K562 (cell line): Measurements from ENCODE around the gene RBM28. TPM values are rescaled to one million over a fixed set of nuclear protein-coding genes. Genes with fewer than 3 reads are reported as not detected.

Source experiments
- ATAC-seq: fragments of 200-7000 bp; cut with Tn5 transposase; 3 replicates; pipeline ENCODE4 v1.9.1; 2020; ENCODE audit warnings: moderate library complexity
- BruUV-seq: library from RNA; stranded (reverse); fragments of 400-500 nt; replicated peaks from 2 replicates; lab custom pipeline; 2021; lab: Mats Ljungman, UMichigan
- CTCF ChIA-PET: fragments of 300-600 bp; formaldehyde crosslinking; extraction: SDS; loops from one replicate; lab custom pipeline; 2021; ENCODE audit warnings: low intra/inter-chr PET ratio; lab: Yijun Ruan, JAX
- POLR2A ChIA-PET: fragments of 300-600, 350-650 bp; sonication (Branson Sonifier 250); formaldehyde crosslinking; extraction: SDS; loops from one replicate; lab custom pipeline; 2021; ENCODE audit warnings: antibody characterized with exemption, inconsistent platforms; lab: Yijun Ruan, JAX
- DNase-seq, 4 experiments: peaks; one replicate each; pipeline versions ENCODE4 v3.0.0 to v3.0.0-alpha.2; 2011 to 2018; ENCODE audit warnings: low spot score in 3 of 4, mixed read lengths in 3 of 4; ENCODE audit errors: extremely low read depth in 1 of 4
- FAIRE-seq: peaks from 2 replicates; lab custom pipeline; 2011; peaks lifted over from hg19 to GRCh38; lab: Jason Lieb, UNC
- H2AFZ ChIP-seq: 2 replicates; pipeline ENCODE4 v1.6.0; 2011; ENCODE audit warnings: low read depth, low read length, control low read depth, inconsistent platforms
- H3K27ac ChIP-seq: fragments of 200-600 bp; 3 replicates; pipeline ENCODE4 v1.8.0; 2011; ENCODE audit warnings: low read depth, mild to moderate bottlenecking, control low read depth, inconsistent platforms, low read length, moderate library complexity, mixed read lengths; ENCODE audit errors: extremely low read depth
- H3K27me3 ChIP-seq, 2 experiments: fragments of 300-600 bp in 1 of 2; 2 replicates in 1 of 2; 3 replicates in 1 of 2; pipeline versions ENCODE4 v1.6.0 to v1.8.0; 2011; ENCODE audit warnings: inconsistent platforms in 2 of 2, low read length in 2 of 2, mild to moderate bottlenecking in 1 of 2, mixed read lengths in 1 of 2, moderate library complexity in 1 of 2; ENCODE audit not compliant: control insufficient read depth in 2 of 2, insufficient read depth in 2 of 2
- H3K36me3 ChIP-seq: fragments of 300-600 bp; 3 replicates; pipeline ENCODE4 v1.8.0; 2011; ENCODE audit warnings: mild to moderate bottlenecking, low read length, inconsistent platforms; ENCODE audit not compliant: control insufficient read depth, insufficient read depth
- H3K4me1 ChIP-seq, 2 experiments: fragments of 200-600 bp in 1 of 2; replicated peaks in 1 of 2; 2 replicates in 1 of 2; 3 replicates in 1 of 2; pipeline versions ENCODE4 v1.5.1 to v1.8.0; 2011; ENCODE audit warnings: inconsistent platforms in 2 of 2, low read length in 2 of 2, mild to moderate bottlenecking in 1 of 2, mixed read lengths in 1 of 2, moderate library complexity in 1 of 2; ENCODE audit not compliant: control insufficient read depth in 2 of 2, insufficient read depth in 2 of 2
- H3K4me2 ChIP-seq: 2 replicates; pipeline ENCODE4 v1.6.1; 2011; ENCODE audit warnings: low read length, control low read depth, inconsistent platforms, mixed read lengths; ENCODE audit not compliant: insufficient read depth
- H3K4me3 ChIP-seq: fragments of 200-600 bp; sonication (generic), shearing (Covaris generic); 2 replicates; pipeline ENCODE4 v1.5.1; 2016; ENCODE audit warnings: control low read depth, inconsistent platforms
- H3K79me2 ChIP-seq: fragments of 200-600 bp; 3 replicates; pipeline ENCODE4 v1.8.0; 2011; ENCODE audit warnings: low read length, inconsistent platforms; ENCODE audit not compliant: control insufficient read depth, insufficient read depth
- H3K9ac ChIP-seq, 2 experiments: 2 replicates each; pipeline versions ENCODE4 v1.6.0 to v1.6.1; 2011; ENCODE audit warnings: low read depth in 2 of 2, low read length in 2 of 2, control low read depth in 1 of 2, inconsistent platforms in 1 of 2, mild to moderate bottlenecking in 1 of 2, mixed read lengths in 1 of 2; ENCODE audit not compliant: insufficient read depth in 1 of 2
- H3K9me1 ChIP-seq: one replicate; pipeline ENCODE4 v1.6.0; 2011; ENCODE audit warnings: inconsistent platforms, mild to moderate bottlenecking, low read length, moderate library complexity; ENCODE audit not compliant: control insufficient read depth, insufficient read depth
- H3K9me3 ChIP-seq: replicated peaks from 2 replicates; pipeline ENCODE4 v1.5.1; 2011; ENCODE audit warnings: low read depth, low read length, inconsistent platforms; ENCODE audit not compliant: control insufficient read depth, insufficient read depth
- H4K20me1 ChIP-seq: replicated peaks from 2 replicates; pipeline ENCODE4 v1.6.1; 2011; ENCODE audit warnings: low read length, inconsistent platforms, mixed read lengths; ENCODE audit not compliant: control insufficient read depth, insufficient read depth
- SREBF1 ChIP-seq: fragments of 150-350 bp; IDR thresholded peaks from 2 replicates; pipeline ENCODE4 v1.6.1; 2014; ENCODE audit warnings: antibody characterized with exemption, low read depth, low read length, borderline replicate concordance
- ZNF512 ChIP-seq: IDR thresholded peaks from 2 replicates; pipeline ENCODE4 v1.6.1; 2016; ENCODE audit warnings: missing genetic modification characterization, missing compliant biosample characterization
- WGBS: fragments of 100-300 bp; shearing (Covaris generic); methylation state at CpG from one replicate; pipeline ENCODE4 v1.1.6; 2016; ENCODE audit warnings: low coverage, mixed read lengths; ENCODE audit not compliant: insufficient coverage; ENCODE audit errors: missing lambda C conversion rate; 5-methylcytosine and 5-hydroxymethylcytosine counted together
- in situ Hi-C: fragments of 300-500 bp; cut with MboI; formaldehyde crosslinking; loops from 4 replicates; pipeline ENCODE4 v1.15.0; 2018; ENCODE audit warnings: inconsistent platforms, mixed read lengths
- intact Hi-C: fragments of 100-400 bp; cut with micrococcal nuclease; formaldehyde crosslinking; loops from 2 replicates; pipeline ENCODE4 v1.14.2; 2022
- polyA plus RNA-seq, 8 experiments: library from polyadenylated mRNA; depleted of rRNA in 4 of 8; stranded (reverse) in 5 of 8; unstranded in 3 of 8; fragments of >200 nt; fragmentation: Nextera tagmentation in 2 of 8; fragmentation: Illumina TruSeq in 1 of 8; extraction: Ambion mirVana in 2 of 8; extraction: Trizol in 1 of 8; gene quantifications; 2 replicates each; pipeline versions ENCODE4 v1.2.1 to v1.2.3, GENCODE V29; 2011 to 2014; ENCODE audit warnings: inconsistent platforms in 1 of 8, missing spikeins in 1 of 8
- total RNA-seq, 7 experiments: library from RNA; depleted of rRNA in 6 of 7; stranded (reverse); fragments of >200 nt in 6 of 7; fragmentation: Illumina TruSeq in 2 of 7; extraction: Trizol in 2 of 7; gene quantifications; 2 replicates each; pipeline versions ENCODE4 v1.2.1 to v1.2.3, GENCODE V29; 2011 to 2021; ENCODE audit warnings: low replicate concordance in 1 of 7
- TF ChIP-seq, protein P1 (sequence below): fragments of 450-650 bp; formaldehyde crosslinking; IDR thresholded peaks from 2 replicates; pipeline ENCODE4 v1.4.0; 2022; ENCODE audit warnings: missing genetic modification characterization

RBM28 gene
- total and polyA plus RNA-seq, 9 of the 15 experiments (the other 6 are each of a cell fraction or from before 2014, with no cell fraction given) = 65.8 to 213 (median 138) TPM

DNA sequence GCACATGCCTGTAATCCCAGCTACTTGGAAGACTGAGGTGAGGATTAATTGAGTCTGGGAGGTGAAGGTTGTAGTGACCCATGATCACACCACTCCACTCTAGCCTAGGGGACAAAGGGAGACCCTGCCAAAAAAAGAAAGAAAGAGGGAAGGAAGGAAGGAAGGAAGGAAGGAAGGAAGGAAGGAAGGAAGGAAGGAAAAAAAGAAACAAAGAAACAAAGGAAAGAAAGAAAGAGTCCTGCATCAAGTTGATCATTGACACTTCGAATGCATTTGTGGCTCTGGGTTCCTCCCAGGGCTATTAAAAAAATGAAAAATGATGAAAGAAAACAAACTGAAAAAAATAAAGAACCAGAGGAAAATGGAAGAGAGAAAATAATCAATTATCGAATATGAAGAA is 21.7 kb upstream of the RBM28 start:
- Histone ChIP-seq H3K36me3 (no peaks in the 10 kb centered on the region), H3K9ac (no peak overlapping the region), H4K20me1 (no peaks in the 10 kb centered on the region; the same call in 1 of the 2 replicates), H3K4me2 (no peak overlapping the region), H3K27ac (no peak overlapping the region), H3K9me1 (no peaks in the 10 kb centered on the region), H3K4me1 (peaks cover 6 to 16% of the 10 kb centered on the region in 2 experiments; a peak in 3 of 5 replicates), H3K9me3 (no peaks in the 10 kb centered on the region), H2AFZ (no peak overlapping the region), H3K79me2 (no peaks in the 10 kb centered on the region), H3K4me3 (no peak overlapping the region), H3K27me3 (peaks cover 38 to 44% of the 10 kb centered on the region in 2 experiments)
- TF ChIP-seq, protein P1, sequence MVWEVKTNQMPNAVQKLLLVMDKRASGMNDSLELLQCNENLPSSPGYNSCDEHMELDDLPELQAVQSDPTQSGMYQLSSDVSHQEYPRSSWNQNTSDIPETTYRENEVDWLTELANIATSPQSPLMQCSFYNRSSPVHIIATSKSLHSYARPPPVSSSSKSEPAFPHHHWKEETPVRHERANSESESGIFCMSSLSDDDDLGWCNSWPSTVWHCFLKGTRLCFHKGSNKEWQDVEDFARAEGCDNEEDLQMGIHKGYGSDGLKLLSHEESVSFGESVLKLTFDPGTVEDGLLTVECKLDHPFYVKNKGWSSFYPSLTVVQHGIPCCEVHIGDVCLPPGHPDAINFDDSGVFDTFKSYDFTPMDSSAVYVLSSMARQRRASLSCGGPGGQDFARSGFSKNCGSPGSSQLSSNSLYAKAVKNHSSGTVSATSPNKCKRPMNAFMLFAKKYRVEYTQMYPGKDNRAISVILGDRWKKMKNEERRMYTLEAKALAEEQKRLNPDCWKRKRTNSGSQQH (CRISPR knock-in tag) = peak; percentile 12; the same call in 1 of the 2 replicates
- TF ChIP-seq ZNF512 (tag) (peak; percentile 84), SREBF1 (no peak)
- WGBS = 4% methylated on average over 2 of the region's 2 CpGs
- ChIA-PET CTCF (no interaction called here), POLR2A (interaction anchor here (2.2 kb wide), 1 partner anchor 10 kb away, joined by 6 read pairs; no protein-coding TSS in a partner anchor)
- BruUV-seq = no TSS peak
- intact Hi-C loops (no loop called here), in situ Hi-C loops (no loop called here)
- ATAC-seq = no peak
- no peak for DNase-seq
- no peak for FAIRE-seq
